Measurements from ENCODE around the gene ZNF653.
"Not testable (repeated sequence)": the region's sequence is repeated elsewhere in the genome, so short reads cannot be mapped to it uniquely, and the experiment has no call there.

ZNF653 gene

DNA sequence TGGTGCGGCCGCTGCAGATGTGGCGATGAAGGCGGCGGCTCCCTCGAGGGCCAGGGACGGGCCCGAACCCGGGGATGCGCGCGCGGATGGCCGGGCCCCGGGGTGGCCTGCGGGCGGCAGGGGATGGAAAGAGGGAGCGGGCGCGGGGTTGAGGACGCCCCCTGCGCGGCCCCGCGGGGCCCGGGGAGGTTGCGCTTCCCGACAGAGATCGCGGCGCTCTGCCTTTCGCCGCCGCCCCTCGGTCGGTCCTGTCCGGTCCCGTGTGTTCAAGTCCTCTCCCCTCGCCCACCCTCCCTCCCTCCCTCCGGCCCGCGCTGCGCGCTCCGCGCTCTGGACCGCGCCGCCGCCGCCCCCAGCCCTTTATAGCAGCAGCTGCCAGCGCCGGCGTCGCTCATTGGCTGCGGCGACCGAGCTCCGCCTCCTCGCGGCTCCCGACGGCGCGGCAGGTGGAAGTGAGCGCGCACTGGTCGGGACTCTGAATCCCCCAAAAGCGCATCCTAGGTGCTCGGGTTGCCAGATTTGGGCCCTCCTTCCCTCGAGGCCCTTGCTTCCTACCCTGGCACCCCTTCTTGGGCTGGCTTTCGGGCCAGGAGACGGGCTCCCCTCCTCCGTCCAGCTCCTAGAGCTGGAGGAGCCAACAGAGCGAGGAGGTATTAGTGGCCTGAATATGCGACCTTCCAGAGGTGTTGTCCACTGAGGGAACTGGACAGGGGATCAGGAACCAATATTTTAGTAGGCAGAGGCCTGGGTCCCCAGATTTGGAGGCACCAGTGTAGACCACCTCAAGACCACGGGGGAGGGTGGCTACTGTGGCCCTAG is 24.7 kb downstream of the ZNF653 start, which contains the start of gene ELAVL3:
Gene ELAVL3 (minus strand): TSS at position 332 of the 819 bp plus-strand sequence. CDS start 438 bp downstream, outside the sequence.
- peak; percentile 33 for DNase-seq

GRCh38 chr19:11479898-11480714 is 25.5 kb downstream of the ZNF653 start:
- DNase-seq: no peak

GRCh38 chr19:11479090-11479897 is 26.3 kb downstream of the ZNF653 start:
- DNase-seq: peak; percentile 72

- no peak for DNase-seq
These were observed 27.2 kb downstream of the ZNF653 start for GRCh38 chr19:11478167-11479089.

GRCh38 chr19:11475861-11476260 is 29.8 kb downstream of the ZNF653 start:
- no peak for DNase-seq

- not testable (repeated sequence) for DNase-seq
These were observed 30.3 kb downstream of the ZNF653 start for GRCh38 chr19:11475343-11475742.

- no peak for DNase-seq
These were observed 31.9 kb downstream of the ZNF653 start for GRCh38 chr19:11473725-11474124.

DNA sequence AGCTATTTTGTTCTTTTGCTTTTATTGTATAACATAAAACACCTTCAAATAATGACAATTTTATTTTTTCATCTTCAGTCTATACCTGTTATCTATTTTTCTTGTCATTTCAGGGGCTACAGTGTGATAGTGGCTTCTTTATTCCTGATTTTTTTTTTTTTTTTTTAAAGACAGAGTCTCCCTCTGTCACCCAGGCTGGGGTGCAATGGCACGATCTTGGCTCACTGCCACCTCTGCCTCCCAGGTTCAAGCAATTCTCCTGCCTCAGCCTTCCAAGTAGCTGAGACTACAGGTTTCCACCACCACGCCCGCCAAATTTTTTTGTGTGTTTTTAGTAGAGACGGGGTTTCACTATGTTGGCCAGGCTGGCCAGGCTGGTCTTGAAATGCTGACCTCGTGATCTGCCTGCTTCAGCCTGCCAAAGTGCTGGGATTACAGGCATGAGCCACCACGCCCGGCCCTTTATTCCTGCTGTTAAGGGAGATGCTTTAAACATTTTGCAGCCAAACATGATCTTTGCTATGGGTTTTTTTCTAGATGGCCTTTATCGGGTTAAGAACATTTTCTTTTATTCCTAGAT is 37.3 kb downstream of the ZNF653 start:
- not testable (repeated sequence) for DNase-seq

- no peak for DNase-seq
These were observed 40.0 kb downstream of the ZNF653 start for GRCh38 chr19:11465600-11465999.

DNA sequence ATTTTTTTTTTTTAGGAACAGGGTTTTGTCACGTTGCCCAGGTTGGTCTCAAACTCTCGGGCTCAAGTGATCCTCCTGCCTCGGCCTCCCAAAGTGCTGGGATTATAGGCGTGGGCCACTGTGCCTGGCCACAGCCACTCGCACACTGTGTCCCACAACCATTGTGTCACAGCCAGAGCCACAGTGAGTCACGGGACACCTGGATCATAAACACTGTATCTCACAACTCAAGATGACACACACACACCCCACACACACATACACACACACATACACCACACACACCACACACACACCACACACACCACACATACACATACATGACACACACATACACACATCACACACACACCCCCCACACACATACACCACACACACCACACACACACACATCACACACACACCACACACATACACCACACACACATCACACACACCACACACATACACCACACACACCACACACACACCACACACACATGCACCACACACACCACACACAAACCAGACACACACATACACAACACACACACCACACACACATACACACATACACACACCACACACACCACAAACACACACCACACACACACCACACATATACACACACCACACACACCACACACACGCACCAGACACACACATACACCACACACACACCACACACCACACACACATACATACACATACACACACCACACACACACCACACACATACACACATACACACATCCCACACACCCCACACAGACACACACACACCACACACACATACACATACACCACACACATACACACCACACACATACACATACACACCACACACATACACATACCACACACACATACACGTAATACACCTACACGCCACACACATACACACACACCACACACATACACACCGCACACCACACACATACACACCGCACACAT is 41.0 kb downstream of the ZNF653 start:
- DNase-seq: no peak

DNA sequence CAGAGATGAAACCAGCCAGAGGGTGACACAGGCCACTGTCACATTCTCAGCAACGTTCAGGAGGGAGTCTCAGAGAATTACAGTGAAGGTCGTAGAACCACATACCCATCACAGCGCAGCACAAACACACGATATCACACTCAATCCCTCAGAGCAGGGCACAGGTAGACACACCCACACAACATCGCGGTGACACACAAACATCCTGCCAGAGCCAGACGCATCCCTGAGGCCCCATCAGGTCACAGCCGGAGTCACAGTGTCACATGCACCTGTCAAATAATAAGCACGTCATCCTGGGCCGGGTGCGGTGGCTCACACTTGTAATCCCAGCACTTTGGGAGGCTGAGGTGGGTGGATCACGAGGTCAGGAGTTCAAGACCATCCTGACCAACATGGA is 42.2 kb downstream of the ZNF653 start:
- DNase-seq: no peak

GRCh38 chr19:11461453-11461852 is 44.2 kb downstream of the ZNF653 start:
- DNase-seq: no peak

GRCh38 chr19:11460207-11460606 is 45.4 kb downstream of the ZNF653 start:
- peak; percentile 34 for DNase-seq

GRCh38 chr19:11458912-11459311 is 46.7 kb downstream of the ZNF653 start:
- not testable (repeated sequence) for DNase-seq

GRCh38 chr19:11458236-11458900 is 47.3 kb downstream of the ZNF653 start:
- DNase-seq: no peak

DNA sequence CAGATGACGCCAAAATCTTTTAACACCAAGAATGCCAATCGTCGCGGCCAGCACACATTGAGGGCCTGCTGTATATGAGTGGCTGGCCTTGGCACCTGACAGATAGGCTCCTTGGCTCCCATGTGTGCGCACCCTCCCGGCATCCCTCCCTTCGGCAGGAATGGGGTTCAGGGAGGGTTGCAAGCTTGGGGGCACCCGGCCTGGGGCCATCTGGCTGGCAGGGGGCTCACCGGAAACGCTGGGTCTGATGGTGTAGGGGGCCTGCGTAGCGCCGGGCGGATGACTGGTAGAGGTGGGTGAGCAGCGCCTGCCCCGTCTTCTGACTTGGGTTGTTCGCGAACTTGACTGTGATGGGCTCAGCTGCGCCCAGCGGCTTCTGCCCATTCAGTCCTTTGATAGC is 47.8 kb downstream of the ZNF653 start:
- DNase-seq: no peak

DNA sequence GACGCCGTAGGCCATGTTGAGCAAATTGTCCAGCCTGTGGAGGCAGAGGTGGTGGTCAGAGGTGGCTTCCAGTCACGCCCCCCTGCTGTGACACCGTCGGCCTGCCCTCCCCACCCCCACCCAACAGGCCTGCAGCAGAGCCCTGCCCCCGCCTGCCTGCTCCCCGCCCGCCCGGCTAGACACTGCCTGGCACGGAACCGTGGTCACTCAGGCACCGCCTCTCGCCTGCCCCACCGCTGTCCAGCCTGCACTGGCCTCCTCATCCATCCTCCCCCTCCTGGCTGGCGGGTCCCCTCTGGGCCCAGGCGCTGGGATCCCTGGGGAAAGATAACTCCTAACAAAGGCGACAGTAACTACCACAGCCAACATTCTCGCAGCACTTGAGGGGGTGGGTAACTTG is 48.5 kb downstream of the ZNF653 start:
- no peak for DNase-seq

DNA sequence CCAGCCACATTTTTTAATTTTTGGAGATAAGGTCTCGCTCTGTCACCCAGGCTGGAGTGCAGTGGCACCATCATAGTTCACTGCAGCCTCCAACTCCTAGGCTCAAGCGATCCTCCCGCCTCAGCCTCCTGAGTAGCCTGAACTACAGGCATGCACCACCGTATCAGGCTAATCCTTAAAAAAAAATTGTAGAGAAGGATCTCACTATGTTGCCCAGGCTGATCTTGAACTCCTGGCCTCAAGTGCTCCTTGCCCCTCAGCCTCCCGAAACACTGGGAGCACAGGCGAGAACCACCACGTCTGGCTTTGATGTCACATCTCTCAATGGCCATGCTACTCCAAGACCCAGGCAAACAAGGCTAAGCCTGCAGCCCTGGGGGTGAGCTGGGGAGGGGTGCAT is 49.0 kb downstream of the ZNF653 start:
- no peak for DNase-seq

GRCh38 chr19:11455233-11455554 is 50.4 kb downstream of the ZNF653 start:
- DNase-seq: not testable (repeated sequence)

Measured in stimulated activated CD8-positive, alpha-beta memory T cell treated with anti-CD3 and anti-CD28 coated beads, Interleukin-4, amount 100 ng/mL, for 48 hours (primary cell).